Islet precursor cell (in vitro differentiated cells): Measurements from ENCODE around the gene CEP112.
"Not testable (repeated sequence)": the region's sequence is repeated elsewhere in the genome, so short reads cannot be mapped to it uniquely, and the experiment has no call there.

Experiments used
- DNase-seq: peaks from one replicate; pipeline ENCODE4 v3.0.0-alpha.2; 2018

CEP112 gene

GRCh38 chr17:66150708-66151107 lies 41.2 kb downstream of the CEP112 start:
- no peak for DNase-seq

- no peak for DNase-seq
Observed at GRCh38 chr17:66149562-66149961, 42.4 kb downstream of the CEP112 start.

- no peak for DNase-seq
Observed at GRCh38 chr17:66146394-66146793, 45.5 kb downstream of the CEP112 start.

DNA sequence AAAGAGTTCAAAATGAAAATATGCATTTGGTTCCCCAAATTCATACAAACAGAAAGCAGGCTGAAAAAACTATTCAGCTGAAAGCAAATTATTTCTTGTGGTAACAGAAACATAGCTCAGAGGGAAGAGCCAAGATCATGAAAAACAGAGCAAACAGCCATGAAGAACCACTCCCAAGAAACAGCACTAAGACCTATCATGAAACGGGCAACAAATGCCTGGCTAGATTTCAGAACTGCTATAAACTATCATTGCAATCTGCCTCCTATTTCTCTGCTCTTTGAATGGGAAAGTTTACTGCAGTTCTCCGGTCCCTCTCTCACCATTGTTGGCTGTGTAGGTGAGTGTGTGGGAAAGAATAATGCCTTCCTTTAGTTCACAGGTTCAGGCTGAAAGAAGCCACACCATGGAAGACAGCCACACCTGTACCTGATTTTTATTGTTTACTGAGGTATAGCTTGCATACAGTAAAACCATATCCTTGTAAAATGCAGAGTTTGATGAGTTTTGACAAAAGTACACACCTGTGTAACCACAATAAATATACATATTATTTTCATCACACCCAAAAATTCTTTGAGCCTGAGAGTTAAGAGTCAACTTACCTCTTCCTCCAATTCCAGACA lies 48.2 kb downstream of the CEP112 start:
- no peak for DNase-seq

- DNase-seq, result no peak
Observed at GRCh38 chr17:66142428-66142827, 49.5 kb downstream of the CEP112 start.

- DNase-seq, result no peak
Observed at GRCh38 chr17:66138120-66138519, 53.8 kb downstream of the CEP112 start.

DNA sequence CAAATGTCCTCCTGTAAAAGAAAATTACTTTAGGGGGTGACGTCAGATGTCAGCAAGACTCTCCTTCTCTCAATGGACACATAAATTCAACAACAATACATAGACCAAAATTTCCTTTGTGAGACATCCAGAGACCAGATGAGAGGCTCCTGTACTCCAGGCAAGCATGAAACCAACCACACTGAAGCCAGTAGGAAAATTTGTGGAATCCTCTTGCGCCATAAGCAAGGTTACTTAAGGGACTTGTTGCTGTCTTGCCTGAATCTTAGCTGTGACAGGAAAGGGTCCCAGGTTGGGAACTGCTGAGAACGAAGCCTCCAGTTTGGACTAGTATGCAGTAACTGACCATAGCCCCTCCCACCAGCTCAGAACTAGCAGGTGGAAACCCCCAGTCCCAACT lies 56.0 kb downstream of the CEP112 start:
- DNase-seq, result no peak

- DNase-seq, result no peak
Observed at GRCh38 chr17:66135219-66135618, 56.7 kb downstream of the CEP112 start.

DNA sequence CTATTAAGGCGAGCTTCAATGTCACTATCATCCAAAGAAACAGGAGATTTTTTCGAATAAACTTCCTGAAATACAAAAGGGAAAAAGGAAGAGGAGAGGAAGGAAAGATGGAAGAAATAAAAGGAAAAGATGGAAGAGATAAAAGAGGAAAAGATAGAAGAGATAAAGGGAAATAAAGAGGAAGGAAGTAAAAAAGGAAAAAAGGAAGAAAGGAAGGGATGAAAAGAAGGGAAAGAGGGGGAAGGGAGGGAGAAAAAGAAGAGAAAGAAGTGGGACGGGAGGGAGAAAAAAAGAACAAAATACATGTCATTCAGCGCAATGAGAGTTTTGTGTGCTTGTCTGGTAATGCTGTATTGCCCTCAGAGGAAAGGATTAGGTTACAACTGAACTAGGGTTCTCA lies 62.2 kb downstream of the CEP112 start:
- no peak for DNase-seq

GRCh38 chr17:66126231-66126630 lies 65.7 kb downstream of the CEP112 start:
- DNase-seq, result no peak

DNA sequence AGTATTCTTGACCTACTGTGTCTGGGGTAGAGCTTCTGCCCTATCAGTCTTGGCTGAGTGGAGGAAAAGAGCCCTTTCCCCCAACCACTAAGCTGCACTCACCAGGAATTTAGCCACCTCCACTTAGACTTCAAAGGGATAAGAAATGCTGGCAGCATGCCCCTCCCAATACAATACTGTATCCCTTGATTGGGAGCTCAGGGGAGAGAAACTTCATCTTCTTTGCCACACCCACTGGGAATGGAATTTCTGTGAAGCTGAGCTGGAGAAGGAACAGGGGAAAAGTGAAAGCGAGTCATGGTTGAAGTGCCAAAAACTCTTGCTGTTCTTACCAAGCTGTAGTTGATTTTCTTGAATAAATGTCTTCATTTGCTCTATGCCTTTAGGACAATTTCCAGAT lies 68.8 kb downstream of the CEP112 start:
- DNase-seq, result peak; percentile 60

GRCh38 chr17:66115246-66115645 lies 76.7 kb downstream of the CEP112 start:
- no peak for DNase-seq

GRCh38 chr17:66114609-66115008 lies 77.3 kb downstream of the CEP112 start:
- DNase-seq, result no peak

GRCh38 chr17:66107731-66108130 lies 84.2 kb downstream of the CEP112 start:
- DNase-seq, result no peak

DNA sequence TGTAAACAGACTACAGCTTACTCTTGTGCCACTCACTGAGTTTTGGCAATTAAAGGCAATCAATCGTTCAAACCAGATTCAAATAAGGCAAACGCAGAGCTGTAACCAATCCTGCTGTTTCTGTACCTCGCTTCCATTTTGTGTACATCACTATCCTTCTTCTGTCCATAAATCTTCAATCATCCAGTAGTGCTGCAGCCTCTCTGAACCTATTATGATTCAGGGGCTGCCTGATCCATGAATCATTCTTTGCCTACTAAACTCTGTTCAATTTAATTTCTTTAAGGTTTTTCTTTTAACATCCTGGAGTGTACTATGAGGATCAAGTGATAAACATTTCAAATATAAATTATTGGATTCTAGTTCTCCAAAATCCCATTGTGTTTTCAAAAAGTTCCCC lies 93.9 kb downstream of the CEP112 start:
- DNase-seq, result no peak

GRCh38 chr17:66094727-66095126 lies 97.2 kb downstream of the CEP112 start:
- DNase-seq, result no peak

GRCh38 chr17:66091445-66092080 lies 100.4 kb downstream of the CEP112 start:
- no peak for DNase-seq

GRCh38 chr17:66089764-66090163 lies 102.2 kb downstream of the CEP112 start:
- no peak for DNase-seq

GRCh38 chr17:66088173-66088572 lies 103.8 kb downstream of the CEP112 start:
- no peak for DNase-seq

GRCh38 chr17:66087073-66087472 lies 104.9 kb downstream of the CEP112 start:
- DNase-seq, result no peak

- no peak for DNase-seq
Observed at GRCh38 chr17:66085221-66085620, 106.7 kb downstream of the CEP112 start.

DNA sequence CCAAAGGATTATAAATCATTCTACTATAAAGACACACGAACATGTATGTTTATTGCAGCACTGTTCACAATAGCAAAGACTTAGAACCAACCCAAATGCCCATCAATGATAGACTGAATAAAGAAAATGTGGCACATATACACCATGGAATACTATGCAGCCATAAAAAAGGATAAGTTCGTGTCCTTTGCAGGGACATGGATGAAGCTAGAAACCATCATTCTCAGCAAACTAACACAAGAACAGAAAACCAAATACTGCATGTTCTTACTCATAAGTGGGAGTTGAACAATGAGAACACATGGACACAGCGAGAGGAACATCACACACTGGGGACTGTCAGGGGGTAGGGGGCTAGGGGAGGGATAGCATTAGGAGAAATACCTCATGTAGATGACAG lies 111.3 kb downstream of the CEP112 start:
- not testable (repeated sequence) for DNase-seq

DNA sequence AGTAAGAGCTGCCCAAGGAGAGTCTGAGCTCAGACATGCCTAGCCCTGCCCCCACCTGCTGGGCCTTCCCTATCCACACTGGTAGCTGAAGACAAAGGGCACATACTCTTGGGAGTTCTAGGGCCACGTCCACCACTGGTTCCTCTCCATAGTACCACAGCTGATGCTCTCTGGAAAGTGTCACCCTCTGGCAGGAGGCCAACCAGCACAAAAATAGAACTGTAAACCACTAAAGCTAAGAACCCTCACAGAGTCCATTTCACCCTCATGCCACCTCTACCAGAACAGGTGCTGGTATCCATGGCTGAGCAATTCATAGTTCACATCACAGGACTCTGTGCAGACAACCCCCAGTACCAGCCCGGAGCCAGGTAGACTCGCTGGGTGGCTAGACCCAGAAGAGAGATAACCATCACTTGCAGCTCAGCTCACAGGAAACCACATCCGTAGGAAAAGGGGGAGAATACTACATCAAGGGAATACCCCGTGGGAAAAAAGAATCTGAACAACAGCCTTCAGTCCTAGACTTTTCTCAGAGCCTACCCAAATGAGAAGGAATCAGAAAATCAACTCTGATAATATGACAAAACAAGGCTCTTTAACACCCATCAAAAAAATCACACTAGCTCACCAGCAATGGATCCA lies 115.3 kb downstream of the CEP112 start:
- peak; percentile 63 for DNase-seq

GRCh38 chr17:66073384-66073783 lies 118.5 kb downstream of the CEP112 start:
- no peak for DNase-seq

- no peak for DNase-seq
Observed at GRCh38 chr17:66063686-66064085, 128.2 kb downstream of the CEP112 start.
